Thyroid gland (tissue), 4 donors: ENCODE results near the gene FAM234A. TPM values are rescaled to one million over a fixed set of nuclear protein-coding genes. Genes with fewer than 3 reads are reported as not detected.
"Not testable (repeated sequence)": the region's sequence is repeated elsewhere in the genome, so short reads cannot be mapped to it uniquely, and the experiment has no call there.

Source experiments
- DNase-seq, 2 donors: peaks; one replicate each; pipeline ENCODE4 v3.0.0-alpha.2; 2019
- H3K27ac ChIP-seq, 3 donors: fragments of 200-600 bp; sonication (generic); 1 replicate in 2 of 3; 2 replicates in 1 of 3; pipeline ENCODE4 v1.5.1; 2016 to 2019; ENCODE audit warnings: mild to moderate bottlenecking in 1 of 3, moderate library complexity in 1 of 3
- H3K27me3 ChIP-seq: fragments of 200-600 bp; sonication (generic); one replicate; pipeline ENCODE4 v1.5.1; 2019
- H3K36me3 ChIP-seq, 2 donors: fragments of 200-600 bp; sonication (generic); one replicate each; pipeline ENCODE4 v1.5.1; 2016 to 2019
- H3K4me1 ChIP-seq, 2 donors: fragments of 200-600 bp; sonication (generic); one replicate each; pipeline ENCODE4 v1.5.1; 2017 to 2019
- H3K4me3 ChIP-seq, 3 donors: fragments of 200-600 bp; sonication (generic); replicated peaks in 1 of 3; 1 replicate in 2 of 3; 2 replicates in 1 of 3; pipeline ENCODE4 v1.5.1; 2016; ENCODE audit warnings: mild to moderate bottlenecking in 1 of 3
- H3K9me3 ChIP-seq: fragments of 200-600 bp; sonication (generic); one replicate; pipeline ENCODE4 v1.5.1; 2017
- CTCF ChIP-seq, 6 experiments: fragments of 200-600 bp in 3 of 6; fragments of 450-650 bp in 3 of 6; sonication (generic) in 3 of 6; IDR thresholded peaks; one replicate each; pipeline ENCODE4 v1.5.1; 2016 to 2019; ENCODE audit warnings: antibody characterized with exemption in 6 of 6, mild to moderate bottlenecking in 2 of 6, inconsistent platforms in 1 of 6, moderate library complexity in 1 of 6
- POLR2A ChIP-seq, 2 donors: fragments of 450-650 bp; IDR thresholded peaks; one replicate each; pipeline ENCODE4 v1.6.1; 2017; ENCODE audit warnings: antibody characterized with exemption in 2 of 2, mild to moderate bottlenecking in 2 of 2, moderate library complexity in 1 of 2
- WGBS, 2 donors: methylation state at CpG; one replicate each; pipeline ENCODE4 v1.1.5; 2017; 5-methylcytosine and 5-hydroxymethylcytosine counted together
- intact Hi-C: fragments of 100-400 bp; cut with DNase I; formaldehyde crosslinking; loops from one replicate; pipeline ENCODE4 v1.15.1; 2023
- total RNA-seq, 4 donors: library from RNA; depleted of rRNA; stranded (reverse); fragments of >200 nt; gene quantifications; one replicate each; pipeline ENCODE4 v1.2.3, GENCODE V29; 2016

Gene FAM234A
- total RNA-seq, 4 donors from 2014 or later = 35.3 to 140 (median 107) TPM

- H3K4me3 ChIP-seq = no peak overlapping the region
- H3K27me3 ChIP-seq = no peaks in the 10 kb centered on the region
- H3K4me1 ChIP-seq = no peaks in the 10 kb centered on the region
- 72 to 79% methylated on average over 4 of the region's 4 CpGs for WGBS, 2 donors
- TF ChIP-seq CTCF (IDR thresholded peaks at IDR 0.05) (no peak), POLR2A (IDR thresholded peaks at IDR 0.05) (no peak)
- H3K27ac ChIP-seq = no peak overlapping the region
- H3K36me3 ChIP-seq = peaks cover 29 to 57% of the 10 kb centered on the region in 2 donors
- DNase-seq = no peak
- no peaks in the 10 kb centered on the region for H3K9me3 ChIP-seq
- intact Hi-C loops = no loop called here
These were observed 14.6 kb upstream of the FAM234A start for GRCh38 chr16:220021-220420.

DNA sequence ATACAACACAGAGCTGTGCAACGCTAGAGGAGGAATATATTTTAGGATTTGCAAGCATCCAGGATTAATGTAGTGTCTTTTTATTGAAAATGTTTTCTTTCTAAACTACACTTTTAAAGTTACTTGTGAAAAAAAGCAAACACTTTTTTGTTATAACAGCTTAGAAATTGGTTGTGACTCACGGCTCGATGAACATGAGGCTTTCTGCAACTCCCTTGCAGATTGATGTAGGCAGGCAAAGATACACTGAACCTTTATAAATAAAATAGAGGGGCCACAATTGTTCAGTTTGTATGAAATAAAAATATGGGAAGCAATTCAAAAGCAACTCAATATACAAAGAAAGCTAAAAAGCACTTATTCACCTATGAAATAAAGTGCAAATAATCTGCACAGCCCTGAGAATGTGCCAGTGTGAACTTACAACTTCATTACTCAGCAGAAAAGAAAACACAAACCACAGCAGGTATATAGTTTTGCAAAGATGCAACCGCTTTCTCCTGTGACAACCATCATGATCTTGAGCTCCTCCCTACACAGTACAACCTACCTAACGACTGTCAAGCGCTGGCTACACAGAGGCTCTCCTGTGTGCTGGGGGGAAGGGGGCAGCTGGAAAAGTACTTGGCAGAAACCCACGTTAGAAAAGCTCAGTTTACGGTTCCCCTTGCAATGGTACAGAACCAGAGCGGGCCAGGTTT, 6.3 kb upstream of the FAM234A start:
- peaks cover 25 to 40% of the 10 kb centered on the region in 2 donors for H3K36me3 ChIP-seq
- H3K4me1 ChIP-seq = peaks cover 8 to 10% of the 10 kb centered on the region in 2 donors
- H3K4me3 ChIP-seq = peak overlapping the region; percentile 53 to 71 (median 66)
- no peak for DNase-seq
- peak overlapping the region in 2 of 3 donors; percentile 92 to 97 for H3K27ac ChIP-seq
- WGBS, 2 donors = 23 to 24% methylated on average over 8 of the region's 9 CpGs
- TF ChIP-seq CTCF (IDR thresholded peaks at IDR 0.05) (no peak), POLR2A (IDR thresholded peaks at IDR 0.05) (no peak)
- intact Hi-C loops = no loop called here
- H3K9me3 ChIP-seq = no peaks in the 10 kb centered on the region
- H3K27me3 ChIP-seq = no peaks in the 10 kb centered on the region

DNA sequence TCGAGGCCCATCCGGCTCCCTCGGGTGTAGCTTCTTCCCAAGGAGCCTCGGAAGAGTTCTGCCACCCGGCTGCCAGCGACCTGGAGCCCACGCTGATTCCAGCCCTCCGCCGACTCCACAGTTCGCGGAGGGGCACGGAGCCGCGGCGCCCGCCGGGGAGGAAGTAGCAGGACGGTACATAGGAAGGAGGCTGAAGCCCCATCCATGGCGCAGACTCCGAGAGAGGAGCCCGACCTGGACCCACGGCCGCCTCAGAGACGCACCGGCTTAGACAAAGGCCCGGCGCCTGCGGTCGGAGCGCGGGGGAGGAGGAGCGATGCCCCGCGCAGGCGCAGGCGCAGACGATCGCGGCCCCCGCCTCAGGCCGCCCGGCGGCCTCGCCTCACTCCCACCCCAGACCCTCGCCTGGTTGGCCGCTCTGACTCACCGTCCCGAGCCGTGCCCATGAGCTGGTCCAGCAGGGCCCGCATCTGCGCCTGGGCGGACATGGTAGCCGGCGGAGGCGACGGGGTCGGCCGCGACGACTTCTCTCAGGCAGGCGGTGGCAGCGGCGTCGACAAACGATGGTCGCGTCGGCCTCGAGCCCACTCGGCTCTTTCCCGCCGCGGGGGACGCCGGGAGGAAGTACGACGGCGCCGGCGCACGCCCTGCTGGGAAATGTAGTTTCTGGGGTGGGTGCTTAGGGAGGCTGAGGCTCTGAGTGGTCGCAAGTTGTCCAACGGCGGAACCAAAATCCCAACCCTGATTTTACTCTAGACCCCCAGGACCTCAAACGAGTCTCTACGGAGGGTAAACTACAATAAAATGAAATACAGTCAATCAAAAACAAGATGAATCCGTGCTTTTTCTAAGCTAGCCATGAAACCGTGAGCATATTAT, 5.5 kb upstream of the FAM234A start, which contains the start of gene LUC7L:
Gene LUC7L, minus strand, starts transcription at position 598 of the 879 bp plus-strand sequence. Its CDS starts 110 bp downstream, at position 488.
- Histone ChIP-seq H3K27me3 (no peaks in the 10 kb centered on the region), H3K27ac (peak within 1 kb of the TSS; percentile 86 to 97 (median 92)), H3K9me3 (no peaks in the 10 kb centered on the region), H3K4me1 (peaks cover 8 to 10% of the 10 kb centered on the region in 2 donors), H3K4me3 (peak within 1 kb of the TSS; percentile 53 to 71 (median 66)), H3K36me3 (peaks cover 18 to 34% of the 10 kb centered on the region in 2 donors)
- peak in 1 of 6 experiments; percentile 7 for TF ChIP-seq CTCF (IDR thresholded peaks at IDR 0.05)
- TF ChIP-seq POLR2A (IDR thresholded peaks at IDR 0.05) = peak; percentile 95 to 96
- intact Hi-C loops = no loop called here
- peak; percentile 85 to 86 for DNase-seq
- 2 to 7% methylated on average over 10 to 53 of the region's 88 CpGs for WGBS, 2 donors

DNA sequence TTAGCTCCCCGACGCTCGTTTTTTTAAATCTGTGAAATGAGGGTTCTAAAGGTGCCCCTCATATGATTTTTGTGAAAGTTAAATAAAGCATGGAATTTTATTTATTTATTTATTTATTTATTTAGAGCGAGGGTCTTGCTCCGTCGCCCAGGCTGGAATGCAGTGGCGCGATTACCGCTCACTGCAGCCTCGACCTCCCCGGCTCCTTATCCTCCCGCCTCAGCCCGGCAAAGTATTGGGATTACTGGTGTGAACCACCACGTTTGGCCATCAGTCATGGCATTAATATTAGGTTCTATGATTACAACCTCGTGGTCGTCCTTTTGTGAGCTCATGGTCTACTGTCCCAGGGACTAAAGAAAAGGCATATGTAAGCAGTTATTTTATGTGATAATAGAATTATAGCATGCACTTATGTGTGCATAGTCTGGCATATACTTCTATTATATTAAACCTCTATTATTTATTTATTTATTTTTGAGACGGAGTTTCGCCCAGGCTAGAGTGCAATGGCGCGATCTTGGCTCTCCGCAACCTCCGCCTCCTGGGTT, 4.8 kb upstream of the FAM234A start:
- intact Hi-C loops = loop anchor here (5.0 kb wide), 1 partner anchor 122 kb away; the partner anchor contains the start of gene AXIN1
- H3K27ac ChIP-seq = peak overlapping the region; percentile 86 to 97 (median 92)
- no peak for DNase-seq
- peaks cover 15 to 27% of the 10 kb centered on the region in 2 donors for H3K36me3 ChIP-seq
- peak overlapping the region in 2 of 3 donors; percentile 66 to 71 for H3K4me3 ChIP-seq
- H3K27me3 ChIP-seq = no peaks in the 10 kb centered on the region
- TF ChIP-seq CTCF (IDR thresholded peaks at IDR 0.05) (no peak), POLR2A (IDR thresholded peaks at IDR 0.05) (no peak)
- H3K4me1 ChIP-seq = peaks cover 8 to 10% of the 10 kb centered on the region in 2 donors
- H3K9me3 ChIP-seq = no peaks in the 10 kb centered on the region
- WGBS, 2 donors = 74 to 83% methylated on average over 22 of the region's 22 CpGs

DNA sequence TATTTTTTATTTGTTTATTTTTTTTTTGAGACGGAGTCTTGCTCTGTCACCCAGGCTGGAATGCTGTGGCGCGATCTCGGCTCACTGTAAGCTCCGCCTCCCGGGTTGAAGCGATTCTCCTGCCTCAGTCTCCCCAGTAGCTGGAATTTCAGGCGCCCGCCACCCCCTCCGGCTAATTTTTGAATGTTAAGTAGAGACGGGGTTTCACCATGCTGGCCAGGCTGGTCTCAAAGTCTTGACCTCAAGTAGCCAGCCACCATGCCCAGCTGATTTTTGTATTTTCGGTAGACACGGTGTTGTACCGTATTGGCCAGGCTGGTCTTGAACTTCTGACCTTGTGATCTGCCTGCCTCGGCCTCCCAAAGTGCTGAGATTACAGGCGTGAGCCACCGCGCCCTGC, 4.3 kb upstream of the FAM234A start:
- H3K9me3 ChIP-seq, H3K27me3 ChIP-seq, DNase-seq, H3K4me3 ChIP-seq, H3K27ac ChIP-seq: not testable (repeated sequence)
- 92 to 96% methylated on average over 18 of the region's 18 CpGs for WGBS, 2 donors
- peaks cover 8 to 10% of the 10 kb centered on the region in 2 donors for H3K4me1 ChIP-seq
- intact Hi-C loops = loop anchor here (5.0 kb wide), 1 partner anchor 122 kb away; the partner anchor contains the start of gene AXIN1
- peaks cover 15 to 22% of the 10 kb centered on the region in 2 donors for H3K36me3 ChIP-seq
